Fibroblast of lung (primary cell): ENCODE data around the gene NBPF1.
"Not testable (repeated sequence)": the region's sequence is repeated elsewhere in the genome, so short reads cannot be mapped to it uniquely, and the experiment has no call there.

Source experiments
- CTCF ChIP-seq, 2 donors: IDR thresholded peaks in 1 of 2; conservative IDR thresholded peaks in 1 of 2; 1 replicate in 1 of 2; 2 replicates in 1 of 2; pipeline ENCODE4 v1.5.1; 2011 to 2012; ENCODE audit warnings: low read length in 2 of 2, control low read depth in 1 of 2, inconsistent platforms in 1 of 2, low read depth in 1 of 2, mild to moderate bottlenecking in 1 of 2
- EZH2 ChIP-seq: IDR thresholded peaks from 2 replicates; pipeline ENCODE4 v1.5.1; 2012; ENCODE audit warnings: low read length, control low read depth, mild to moderate bottlenecking; ENCODE audit errors: missing control alignments

GRCh38 chr1:16534829-16535456, 78.4 kb downstream of the NBPF1 start:
- not testable (repeated sequence) for TF ChIP-seq CTCF (conservative IDR thresholded peaks at IDR 0.05 in 1 of 2, IDR thresholded peaks at IDR 0.05 in 1 of 2; ENCODE audit: low read depth in 1 of 2, low read length in 2 of 2); EZH2
